ENCODE data around the gene TMEM52. TPM values are rescaled to one million over a fixed set of nuclear protein-coding genes. Genes with fewer than 3 reads are reported as not detected.

TMEM52 gene
- polyA plus RNA-seq, 2 donors, result 2.1 TPM

GRCh38 chr1:1880617-1881312 is 38.3 kb downstream of the TMEM52 start:
- Histone ChIP-seq H3K27ac (ENCODE audit: low read depth in 2 of 2, low read length in 1 of 2) (no peak overlapping the region), H3K4me1 (ENCODE audit: control insufficient read depth in 2 of 2, insufficient read depth in 2 of 2, low read length in 1 of 2) (peaks cover 6 to 18% of the 10 kb centered on the region in 2 donors), H3K36me3 (ENCODE audit: control insufficient read depth in 2 of 2, insufficient read depth in 2 of 2, low read length in 1 of 2) (peaks cover 0 to 4% of the 10 kb centered on the region in 2 donors), H3K27me3 (ENCODE audit: control insufficient read depth in 1 of 2, insufficient read depth in 2 of 2, low read length in 2 of 2) (no peaks in the 10 kb centered on the region), H3K4me3 (ENCODE audit: low read depth in 1 of 2, low read length in 2 of 2) (no peak overlapping the region), H3K9me3 (ENCODE audit: control insufficient read depth in 2 of 2, insufficient read depth in 1 of 2, low read depth in 1 of 2, low read length in 1 of 2) (no peaks in the 10 kb centered on the region)
- 55 to 59% methylated on average over 13 of the region's 13 CpGs for WGBS, 2 donors

- 94 to 96% methylated on average over 5 of the region's 5 CpGs for WGBS, 2 donors
- H3K4me3 ChIP-seq (ENCODE audit: low read depth in 1 of 2, low read length in 2 of 2), result no peak overlapping the region
- H3K36me3 ChIP-seq (ENCODE audit: control insufficient read depth in 2 of 2, insufficient read depth in 2 of 2, low read length in 1 of 2), result peaks cover 0 to 4% of the 10 kb centered on the region in 2 donors
- H3K27me3 ChIP-seq (ENCODE audit: control insufficient read depth in 1 of 2, insufficient read depth in 2 of 2, low read length in 2 of 2), result no peaks in the 10 kb centered on the region
- H3K4me1 ChIP-seq (ENCODE audit: control insufficient read depth in 2 of 2, insufficient read depth in 2 of 2, low read length in 1 of 2), result peaks cover 6 to 18% of the 10 kb centered on the region in 2 donors
- no peaks in the 10 kb centered on the region for H3K9me3 ChIP-seq (ENCODE audit: control insufficient read depth in 2 of 2, insufficient read depth in 1 of 2, low read depth in 1 of 2, low read length in 1 of 2)
- no peak overlapping the region for H3K27ac ChIP-seq (ENCODE audit: low read depth in 2 of 2, low read length in 1 of 2)
These were observed 39.1 kb downstream of the TMEM52 start for GRCh38 chr1:1879942-1880341.

GRCh38 chr1:1877865-1878436 is 41.1 kb downstream of the TMEM52 start:
- Histone ChIP-seq H3K4me3 (ENCODE audit: low read depth in 1 of 2, low read length in 2 of 2) (no peak overlapping the region), H3K27me3 (ENCODE audit: control insufficient read depth in 1 of 2, insufficient read depth in 2 of 2, low read length in 2 of 2) (no peaks in the 10 kb centered on the region), H3K4me1 (ENCODE audit: control insufficient read depth in 2 of 2, insufficient read depth in 2 of 2, low read length in 1 of 2) (peaks cover 6 to 25% of the 10 kb centered on the region in 2 donors), H3K9me3 (ENCODE audit: control insufficient read depth in 2 of 2, insufficient read depth in 1 of 2, low read depth in 1 of 2, low read length in 1 of 2) (no peaks in the 10 kb centered on the region), H3K27ac (ENCODE audit: low read depth in 2 of 2, low read length in 1 of 2) (no peak overlapping the region), H3K36me3 (ENCODE audit: control insufficient read depth in 2 of 2, insufficient read depth in 2 of 2, low read length in 1 of 2) (peaks cover 0 to 6% of the 10 kb centered on the region in 2 donors)
- WGBS, 2 donors, result 82 to 86% methylated on average over 5 of the region's 5 CpGs

GRCh38 chr1:1876335-1876930 is 42.6 kb downstream of the TMEM52 start:
- WGBS, 2 donors, result 83 to 85% methylated on average over 11 of the region's 11 CpGs
- Histone ChIP-seq H3K36me3 (ENCODE audit: control insufficient read depth in 2 of 2, insufficient read depth in 2 of 2, low read length in 1 of 2) (peaks cover 0 to 6% of the 10 kb centered on the region in 2 donors), H3K4me3 (ENCODE audit: low read depth in 1 of 2, low read length in 2 of 2) (no peak overlapping the region), H3K9me3 (ENCODE audit: control insufficient read depth in 2 of 2, insufficient read depth in 1 of 2, low read depth in 1 of 2, low read length in 1 of 2) (no peaks in the 10 kb centered on the region), H3K27me3 (ENCODE audit: control insufficient read depth in 1 of 2, insufficient read depth in 2 of 2, low read length in 2 of 2) (no peaks in the 10 kb centered on the region), H3K4me1 (ENCODE audit: control insufficient read depth in 2 of 2, insufficient read depth in 2 of 2, low read length in 1 of 2) (peaks cover 6 to 25% of the 10 kb centered on the region in 2 donors), H3K27ac (ENCODE audit: low read depth in 2 of 2, low read length in 1 of 2) (no peak overlapping the region)

- Histone ChIP-seq H3K27ac (ENCODE audit: low read depth in 2 of 2, low read length in 1 of 2) (no peak overlapping the region), H3K4me3 (ENCODE audit: low read depth in 1 of 2, low read length in 2 of 2) (no peak overlapping the region), H3K9me3 (ENCODE audit: control insufficient read depth in 2 of 2, insufficient read depth in 1 of 2, low read depth in 1 of 2, low read length in 1 of 2) (no peaks in the 10 kb centered on the region), H3K27me3 (ENCODE audit: control insufficient read depth in 1 of 2, insufficient read depth in 2 of 2, low read length in 2 of 2) (no peaks in the 10 kb centered on the region), H3K4me1 (ENCODE audit: control insufficient read depth in 2 of 2, insufficient read depth in 2 of 2, low read length in 1 of 2) (peaks cover 6 to 25% of the 10 kb centered on the region in 2 donors), H3K36me3 (ENCODE audit: control insufficient read depth in 2 of 2, insufficient read depth in 2 of 2, low read length in 1 of 2) (peaks cover 0 to 6% of the 10 kb centered on the region in 2 donors)
- WGBS, 2 donors, result 73 to 76% methylated on average over 1 of the region's 1 CpG
These were observed 43.1 kb downstream of the TMEM52 start for GRCh38 chr1:1875932-1876331.

- Histone ChIP-seq H3K4me3 (ENCODE audit: low read depth in 1 of 2, low read length in 2 of 2) (no peak overlapping the region), H3K4me1 (ENCODE audit: control insufficient read depth in 2 of 2, insufficient read depth in 2 of 2, low read length in 1 of 2) (peaks cover 6 to 25% of the 10 kb centered on the region in 2 donors), H3K9me3 (ENCODE audit: control insufficient read depth in 2 of 2, insufficient read depth in 1 of 2, low read depth in 1 of 2, low read length in 1 of 2) (no peaks in the 10 kb centered on the region), H3K36me3 (ENCODE audit: control insufficient read depth in 2 of 2, insufficient read depth in 2 of 2, low read length in 1 of 2) (peaks cover 0 to 6% of the 10 kb centered on the region in 2 donors), H3K27me3 (ENCODE audit: control insufficient read depth in 1 of 2, insufficient read depth in 2 of 2, low read length in 2 of 2) (no peaks in the 10 kb centered on the region), H3K27ac (ENCODE audit: low read depth in 2 of 2, low read length in 1 of 2) (no peak overlapping the region)
- WGBS, 2 donors, result 94 to 96% methylated on average over 7 of the region's 7 CpGs
These were observed 44.2 kb downstream of the TMEM52 start for GRCh38 chr1:1874901-1875300.

- Histone ChIP-seq H3K9me3 (ENCODE audit: control insufficient read depth in 2 of 2, insufficient read depth in 1 of 2, low read depth in 1 of 2, low read length in 1 of 2) (no peaks in the 10 kb centered on the region), H3K27me3 (ENCODE audit: control insufficient read depth in 1 of 2, insufficient read depth in 2 of 2, low read length in 2 of 2) (no peaks in the 10 kb centered on the region), H3K36me3 (ENCODE audit: control insufficient read depth in 2 of 2, insufficient read depth in 2 of 2, low read length in 1 of 2) (peaks cover 0 to 6% of the 10 kb centered on the region in 2 donors), H3K27ac (ENCODE audit: low read depth in 2 of 2, low read length in 1 of 2) (no peak overlapping the region), H3K4me3 (ENCODE audit: low read depth in 1 of 2, low read length in 2 of 2) (no peak overlapping the region), H3K4me1 (ENCODE audit: control insufficient read depth in 2 of 2, insufficient read depth in 2 of 2, low read length in 1 of 2) (peaks cover 3 to 19% of the 10 kb centered on the region in 2 donors)
- 54 to 56% methylated on average over 2 of the region's 2 CpGs for WGBS, 2 donors
These were observed 45.9 kb downstream of the TMEM52 start for GRCh38 chr1:1873186-1873585.

- 84 to 85% methylated on average over 11 of the region's 11 CpGs for WGBS, 2 donors
- H3K36me3 ChIP-seq (ENCODE audit: control insufficient read depth in 2 of 2, insufficient read depth in 2 of 2, low read length in 1 of 2), result peaks cover 0 to 6% of the 10 kb centered on the region in 2 donors
- H3K4me1 ChIP-seq (ENCODE audit: control insufficient read depth in 2 of 2, insufficient read depth in 2 of 2, low read length in 1 of 2), result peaks cover 3 to 15% of the 10 kb centered on the region in 2 donors
These were observed 46.6 kb downstream of the TMEM52 start for GRCh38 chr1:1872329-1872994.

GRCh38 chr1:1869469-1869868 is 49.6 kb downstream of the TMEM52 start:
- H3K4me1 ChIP-seq (ENCODE audit: control insufficient read depth in 2 of 2, insufficient read depth in 2 of 2, low read length in 1 of 2), result peaks cover 3 to 11% of the 10 kb centered on the region in 2 donors

More at GRCh38 chr1:1872329-1872994, 46.6 kb downstream of the TMEM52 start:
- H3K4me3 ChIP-seq (ENCODE audit: low read depth in 1 of 2, low read length in 2 of 2), result no peak overlapping the region
- H3K27me3 ChIP-seq (ENCODE audit: control insufficient read depth in 1 of 2, insufficient read depth in 2 of 2, low read length in 2 of 2), result no peaks in the 10 kb centered on the region
- no peaks in the 10 kb centered on the region for H3K9me3 ChIP-seq (ENCODE audit: control insufficient read depth in 2 of 2, insufficient read depth in 1 of 2, low read depth in 1 of 2, low read length in 1 of 2)
- no peak overlapping the region for H3K27ac ChIP-seq (ENCODE audit: low read depth in 2 of 2, low read length in 1 of 2)

More at GRCh38 chr1:1869469-1869868, 49.6 kb downstream of the TMEM52 start:
- H3K27ac ChIP-seq (ENCODE audit: low read depth in 2 of 2, low read length in 1 of 2), result no peak overlapping the region
- H3K27me3 ChIP-seq (ENCODE audit: control insufficient read depth in 1 of 2, insufficient read depth in 2 of 2, low read length in 2 of 2), result no peaks in the 10 kb centered on the region
- WGBS, 2 donors, result 61 to 62% methylated on average over 4 of the region's 4 CpGs
- no peaks in the 10 kb centered on the region for H3K9me3 ChIP-seq (ENCODE audit: control insufficient read depth in 2 of 2, insufficient read depth in 1 of 2, low read depth in 1 of 2, low read length in 1 of 2)
- H3K4me3 ChIP-seq (ENCODE audit: low read depth in 1 of 2, low read length in 2 of 2), result no peak overlapping the region
- H3K36me3 ChIP-seq (ENCODE audit: control insufficient read depth in 2 of 2, insufficient read depth in 2 of 2, low read length in 1 of 2), result no peaks in the 10 kb centered on the region

All from esophagus (tissue), 2 donors.